Chondrocyte (in vitro differentiated cells): ENCODE measurements around the gene NRTN. TPM values are rescaled to one million over a fixed set of nuclear protein-coding genes. Genes with fewer than 3 reads are reported as not detected.

Source experiments
- DNase-seq: peaks from one replicate; pipeline ENCODE4 v3.0.0; 2021; ENCODE audit warnings: mixed read lengths, low spot score
- H3K27ac Mint-ChIP-seq: one replicate; pipeline ENCODE4 v1.8.0; 2021; ENCODE audit warnings: mild to moderate bottlenecking, moderate library complexity, mixed read lengths; ENCODE audit not compliant: unreplicated experiment
- H3K27me3 Mint-ChIP-seq: 2 replicates; pipeline ENCODE4 v1.8.0; 2021; ENCODE audit warnings: low read depth, mixed read lengths
- H3K36me3 Mint-ChIP-seq: 2 replicates; pipeline ENCODE4 v1.8.0; 2021; ENCODE audit warnings: low read depth, mixed read lengths
- H3K4me1 Mint-ChIP-seq: 2 replicates; pipeline ENCODE4 v1.8.0; 2021; ENCODE audit warnings: low read depth, mild to moderate bottlenecking, mixed read lengths
- H3K4me3 Mint-ChIP-seq: one replicate; pipeline ENCODE4 v1.8.0; 2021; ENCODE audit warnings: mild to moderate bottlenecking, moderate library complexity, mixed read lengths; ENCODE audit not compliant: unreplicated experiment
- H3K9me3 Mint-ChIP-seq: 2 replicates; pipeline ENCODE4 v1.8.0; 2021; ENCODE audit warnings: low read depth, mixed read lengths
- total RNA-seq: library from RNA; stranded (reverse); gene quantifications from 3 replicates; pipeline ENCODE4 v1.2.1, GENCODE V29; 2021
- TF ChIP-seq, protein P1 (sequence below): fragments of 200-600 bp; sonication (generic); IDR thresholded peaks from 2 replicates; pipeline ENCODE4 v1.5.0; 2021; ENCODE audit warnings: antibody characterized with exemption, mild to moderate bottlenecking, moderate library complexity

Gene NRTN
- total RNA-seq, 1 donor from 2014 or later, result 0.77 TPM

DNA sequence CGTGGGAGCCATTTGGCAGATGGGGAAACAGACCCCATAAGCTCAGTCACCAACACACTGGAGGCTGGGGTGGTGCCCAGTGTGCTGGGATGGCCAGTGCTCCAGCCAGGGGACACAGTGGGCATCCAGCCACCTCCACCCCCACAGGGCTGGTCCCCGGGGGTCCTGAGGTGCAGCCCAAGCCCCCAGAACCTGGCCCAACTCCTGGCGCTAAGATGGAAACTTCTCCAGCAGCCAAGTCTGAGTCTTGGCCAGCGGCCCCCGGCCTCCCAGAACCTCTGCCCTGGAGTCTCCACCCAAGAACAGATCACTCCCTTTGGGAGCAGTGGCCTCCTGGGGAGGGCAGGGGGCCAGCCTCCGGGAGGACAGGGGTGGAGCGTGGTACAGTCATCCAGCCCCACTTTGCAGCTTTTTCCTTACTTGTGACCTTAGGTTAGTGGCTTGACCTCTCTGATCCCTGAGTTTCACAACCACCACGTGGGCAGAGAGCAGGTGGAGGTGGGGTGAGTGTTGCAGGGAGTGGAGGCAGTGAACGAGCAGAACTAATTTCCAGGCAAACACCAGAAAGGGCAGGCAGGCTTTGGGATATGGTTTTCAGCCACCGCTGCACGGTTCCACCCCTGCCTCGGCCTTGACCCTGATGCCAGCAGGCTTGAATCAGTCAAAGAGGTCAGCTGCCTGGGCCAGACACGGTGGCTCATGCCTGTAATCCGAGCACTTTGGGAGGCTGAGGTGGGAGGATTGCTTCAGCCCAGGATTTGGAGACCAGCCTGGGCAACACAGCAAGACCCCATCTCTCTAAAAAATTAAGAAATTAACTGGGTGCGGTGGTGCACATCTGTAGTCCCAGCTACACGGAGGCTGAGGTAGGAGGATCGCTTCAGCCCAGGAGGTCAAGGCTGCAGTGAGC lies 4.3 kb upstream of the NRTN start:
- peaks cover 9% of the 10 kb centered on the region for H3K4me1 Mint-ChIP-seq
- no peak overlapping the region for H3K4me3 Mint-ChIP-seq
- H3K36me3 Mint-ChIP-seq, result no peaks in the 10 kb centered on the region
- no peak overlapping the region for H3K27ac Mint-ChIP-seq
- H3K9me3 Mint-ChIP-seq, result no peaks in the 10 kb centered on the region
- no peak for DNase-seq
- H3K27me3 Mint-ChIP-seq, result peaks cover 9% of the 10 kb centered on the region
- TF ChIP-seq, protein P1, sequence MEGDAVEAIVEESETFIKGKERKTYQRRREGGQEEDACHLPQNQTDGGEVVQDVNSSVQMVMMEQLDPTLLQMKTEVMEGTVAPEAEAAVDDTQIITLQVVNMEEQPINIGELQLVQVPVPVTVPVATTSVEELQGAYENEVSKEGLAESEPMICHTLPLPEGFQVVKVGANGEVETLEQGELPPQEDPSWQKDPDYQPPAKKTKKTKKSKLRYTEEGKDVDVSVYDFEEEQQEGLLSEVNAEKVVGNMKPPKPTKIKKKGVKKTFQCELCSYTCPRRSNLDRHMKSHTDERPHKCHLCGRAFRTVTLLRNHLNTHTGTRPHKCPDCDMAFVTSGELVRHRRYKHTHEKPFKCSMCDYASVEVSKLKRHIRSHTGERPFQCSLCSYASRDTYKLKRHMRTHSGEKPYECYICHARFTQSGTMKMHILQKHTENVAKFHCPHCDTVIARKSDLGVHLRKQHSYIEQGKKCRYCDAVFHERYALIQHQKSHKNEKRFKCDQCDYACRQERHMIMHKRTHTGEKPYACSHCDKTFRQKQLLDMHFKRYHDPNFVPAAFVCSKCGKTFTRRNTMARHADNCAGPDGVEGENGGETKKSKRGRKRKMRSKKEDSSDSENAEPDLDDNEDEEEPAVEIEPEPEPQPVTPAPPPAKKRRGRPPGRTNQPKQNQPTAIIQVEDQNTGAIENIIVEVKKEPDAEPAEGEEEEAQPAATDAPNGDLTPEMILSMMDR, result no peak

- Mint-ChIP-seq H3K4me3 (no peak overlapping the region), H3K27ac (no peak overlapping the region), H3K4me1 (peaks cover 9% of the 10 kb centered on the region), H3K27me3 (peaks cover 9% of the 10 kb centered on the region), H3K36me3 (no peaks in the 10 kb centered on the region), H3K9me3 (no peaks in the 10 kb centered on the region)
- TF ChIP-seq, protein P1, result no peak
- DNase-seq, result no peak
Observed at GRCh38 chr19:5801796-5802619, 2.9 kb upstream of the NRTN start.

DNA sequence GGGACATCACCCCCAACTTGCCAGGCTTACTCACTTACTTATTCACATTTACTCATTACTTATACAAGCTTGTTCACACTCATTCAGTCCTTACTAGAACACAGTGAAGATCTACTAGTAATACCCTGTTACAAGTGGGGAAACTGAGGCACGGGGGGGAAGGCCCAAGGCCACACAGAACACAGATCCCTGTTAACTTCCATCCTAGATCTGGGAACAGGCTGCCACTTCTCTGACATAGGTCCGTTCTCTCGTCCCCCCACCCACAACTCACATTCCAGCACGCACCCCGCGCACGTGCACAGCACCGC lies 1.5 kb upstream of the NRTN start:
- Mint-ChIP-seq H3K27me3 (peaks cover 9% of the 10 kb centered on the region), H3K36me3 (no peaks in the 10 kb centered on the region), H3K4me1 (peaks cover 9% of the 10 kb centered on the region), H3K9me3 (no peaks in the 10 kb centered on the region), H3K27ac (no peak overlapping the region), H3K4me3 (peak overlapping the region; percentile 58)
- DNase-seq, result no peak
- TF ChIP-seq, protein P1, result no peak

DNA sequence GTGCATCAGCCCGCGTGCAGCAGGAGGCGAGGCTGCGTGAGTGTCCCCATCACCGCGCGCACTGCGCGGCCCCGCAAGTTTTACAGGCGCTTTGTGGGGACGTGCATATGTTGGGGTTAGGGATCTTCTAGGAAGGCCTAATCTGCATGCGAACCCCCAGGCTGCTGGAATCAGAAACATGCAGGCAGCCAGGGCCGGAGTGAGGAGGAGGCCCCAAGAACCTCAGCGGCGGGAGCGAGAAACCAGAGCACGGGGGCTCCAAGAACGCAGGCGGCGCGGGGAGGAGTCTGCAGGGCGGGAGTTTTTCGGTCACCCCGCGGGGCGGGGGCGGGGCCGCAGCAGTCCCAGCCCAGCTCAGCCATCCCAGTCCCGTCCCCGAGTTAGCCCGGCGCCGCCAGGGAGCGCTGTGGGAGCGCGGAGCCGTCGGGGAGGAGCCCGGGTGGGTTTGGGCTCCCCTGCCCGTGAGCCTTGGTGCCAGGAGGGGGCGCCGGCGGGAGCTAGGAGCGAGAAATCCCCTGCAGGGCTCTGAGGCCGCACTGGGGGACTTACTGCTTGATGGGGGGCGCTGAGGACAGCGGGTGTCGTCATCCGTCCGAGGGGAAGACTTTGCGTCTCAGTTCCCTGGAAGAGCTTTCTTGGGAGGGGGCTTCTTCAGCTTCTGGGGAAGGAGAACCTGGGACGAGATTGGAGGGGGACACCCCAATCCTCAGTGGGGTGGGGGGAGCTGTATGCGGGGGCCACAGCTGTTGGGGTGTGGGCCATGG lies 933 bp upstream of the NRTN start:
- Mint-ChIP-seq H3K27ac (no peak overlapping the region), H3K9me3 (no peaks in the 10 kb centered on the region), H3K4me1 (peaks cover 9% of the 10 kb centered on the region), H3K36me3 (no peaks in the 10 kb centered on the region), H3K27me3 (peaks cover 9% of the 10 kb centered on the region), H3K4me3 (peak overlapping the region; percentile 58)
- TF ChIP-seq, protein P1, result peak; percentile 94
- DNase-seq, result peak; percentile 94
